GM19239 (cell line): ENCODE results near the gene USH1C.

Source experiments
- DNase-seq: peaks from one replicate; pipeline ENCODE4 v3.0.0; 2011; ENCODE audit warnings: low spot score; ENCODE audit not compliant: insufficient read length
- FAIRE-seq: peaks from 2 replicates; lab custom pipeline; 2011; peaks lifted over from hg19 to GRCh38; lab: Jason Lieb, UNC

Gene USH1C

GRCh38 chr11:17544181-17544622 is at the start of gene USH1C:
Gene USH1C (minus strand): TSS chr11:17544416. CDS start chr11:17544307, 109 bp downstream.
- FAIRE-seq (no peak), DNase-seq (no peak)

- no peak for DNase-seq
- no peak for FAIRE-seq
Measured at GRCh38 chr11:17593466-17594245, 49.4 kb upstream of the USH1C start.

- DNase-seq, result no peak
- no peak for FAIRE-seq
Measured at GRCh38 chr11:17591293-17591692, 47.1 kb upstream of the USH1C start.

- FAIRE-seq, result no peak
- no peak for DNase-seq
Measured at GRCh38 chr11:17590463-17590862, 46.2 kb upstream of the USH1C start.

- no peak for DNase-seq
- FAIRE-seq, result no peak
Measured at GRCh38 chr11:17588721-17589120, 44.5 kb upstream of the USH1C start.

- FAIRE-seq, result no peak
Measured at GRCh38 chr11:17588166-17588565, 44.0 kb upstream of the USH1C start.

GRCh38 chr11:17585911-17586695 is 41.9 kb upstream of the USH1C start:
- FAIRE-seq (no peak), DNase-seq (no peak)

More at GRCh38 chr11:17588166-17588565, 44.0 kb upstream of the USH1C start:
- no peak for DNase-seq

- no peak for FAIRE-seq
- DNase-seq, result no peak
Measured at GRCh38 chr11:17581732-17582053, 37.5 kb upstream of the USH1C start.

GRCh38 chr11:17581036-17581731 is 37.0 kb upstream of the USH1C start:
- DNase-seq, result no peak
- FAIRE-seq, result no peak

- DNase-seq (no peak), FAIRE-seq (no peak)
Measured at GRCh38 chr11:17580271-17580670, 36.1 kb upstream of the USH1C start.

GRCh38 chr11:17579451-17579850 is 35.2 kb upstream of the USH1C start:
- DNase-seq (no peak), FAIRE-seq (no peak)

GRCh38 chr11:17578958-17579357 is 34.7 kb upstream of the USH1C start:
- no peak for DNase-seq
- no peak for FAIRE-seq

GRCh38 chr11:17578296-17578695 is 34.1 kb upstream of the USH1C start:
- DNase-seq (no peak), FAIRE-seq (no peak)

- FAIRE-seq (no peak), DNase-seq (no peak)
Measured at GRCh38 chr11:17575431-17576425, 31.5 kb upstream of the USH1C start.

GRCh38 chr11:17574141-17575091 is 30.2 kb upstream of the USH1C start:
- no peak for FAIRE-seq
- DNase-seq, result no peak

GRCh38 chr11:17573526-17573925 is 29.3 kb upstream of the USH1C start:
- no peak for DNase-seq
- FAIRE-seq, result no peak

GRCh38 chr11:17572791-17573460 is 28.7 kb upstream of the USH1C start:
- DNase-seq (no peak), FAIRE-seq (no peak)

- no peak for FAIRE-seq
- DNase-seq, result no peak
Measured at GRCh38 chr11:17572359-17572690, 28.1 kb upstream of the USH1C start.
